Measurements from ENCODE around the gene NUDT4B.
"Not testable (repeated sequence)": the region's sequence is repeated elsewhere in the genome, so short reads cannot be mapped to it uniquely, and the experiment has no call there.

DNA sequence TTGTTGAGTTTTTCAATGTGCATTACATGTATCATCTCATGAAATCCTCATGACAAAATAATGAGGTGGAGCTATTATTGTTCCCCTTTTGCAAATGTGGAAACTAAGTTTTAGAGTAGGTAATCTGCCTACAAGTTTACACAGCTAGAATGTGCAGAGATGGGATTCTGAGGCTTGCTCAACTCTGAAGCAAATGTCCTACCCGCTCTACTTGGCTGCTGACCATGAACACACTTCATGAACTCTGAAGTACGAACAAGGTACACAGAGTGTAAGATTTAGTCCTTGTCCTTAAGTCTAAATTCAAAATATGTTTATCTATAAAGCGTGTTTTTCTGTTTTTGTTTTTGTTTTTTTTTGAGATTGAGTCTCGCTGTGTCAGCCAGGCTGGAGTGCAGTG lies 5.4 kb upstream of the NUDT4B start:
- not testable (repeated sequence) for TF ChIP-seq SUPT20H (IDR thresholded peaks at IDR 0.05; ENCODE audit: borderline replicate concordance, control insufficient read depth, low read depth, low read length); EP300 (IDR thresholded peaks at IDR 0.05; ENCODE audit: borderline replicate concordance in 1 of 2, control insufficient read depth in 1 of 2, low read depth in 2 of 2, low read length in 2 of 2); PKNOX1 (IDR thresholded peaks at IDR 0.05); CEBPB (IDR thresholded peaks at IDR 0.05; ENCODE audit: borderline replicate concordance in 1 of 2, low read depth in 2 of 2, low read length in 2 of 2); ZBTB40 (IDR thresholded peaks at IDR 0.05; ENCODE audit: borderline replicate concordance); ZNF274 (IDR thresholded peaks at IDR 0.05; ENCODE audit: insufficient read depth, insufficient read length)
